Measurements from ENCODE around the gene SARM1.
"Not testable (repeated sequence)": the region's sequence is repeated elsewhere in the genome, so short reads cannot be mapped to it uniquely, and the experiment has no call there.

SARM1 gene

DNA sequence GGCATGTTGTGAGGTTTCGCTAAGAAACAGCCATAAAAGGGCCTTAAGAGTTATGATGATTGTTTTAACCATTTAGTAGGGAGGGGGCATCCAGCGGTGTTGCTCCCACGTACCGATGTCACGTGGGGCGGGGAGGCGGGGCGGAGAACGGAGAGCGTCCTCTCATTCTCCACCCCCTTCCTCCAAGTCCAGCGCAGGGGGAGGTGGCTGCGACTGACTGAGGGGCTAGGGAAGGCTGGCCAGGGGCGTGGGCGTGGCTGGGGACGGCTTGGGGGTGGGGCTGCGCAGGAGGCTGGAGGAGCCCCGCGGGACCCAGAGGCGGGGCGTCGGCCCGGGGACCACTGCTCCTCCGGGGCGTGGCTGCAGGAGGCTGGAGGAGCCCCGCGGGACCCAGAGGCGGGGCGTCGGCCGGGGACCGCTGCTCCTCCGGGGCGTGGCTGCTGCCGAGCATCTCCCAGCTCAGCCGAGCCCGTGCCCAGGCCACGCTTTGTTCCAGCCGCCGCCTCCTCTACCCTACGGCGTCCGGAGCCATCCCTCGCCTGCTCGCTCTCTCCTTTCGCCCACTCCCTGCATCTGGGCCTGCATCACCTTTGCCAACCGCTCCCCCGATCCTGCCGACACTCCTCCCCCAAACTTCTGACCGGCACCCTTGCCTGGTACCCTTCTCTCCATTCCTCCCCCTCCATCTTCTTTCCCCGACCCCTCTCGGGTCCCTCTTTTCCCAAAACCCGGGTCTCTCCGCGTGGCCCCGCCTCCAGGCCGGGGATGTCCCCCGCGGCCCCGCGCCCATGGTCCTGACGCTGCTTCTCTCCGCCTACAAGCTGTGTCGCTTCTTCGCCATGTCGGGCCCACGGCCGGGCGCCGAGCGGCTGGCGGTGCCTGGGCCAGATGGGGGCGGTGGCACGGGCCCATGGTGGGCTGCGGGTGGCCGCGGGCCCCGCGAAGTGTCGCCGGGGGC, at the start of gene SARM1:
Gene SARM1 (plus strand): TSS at position 450 of the 958 bp plus-strand sequence. CDS start 339 bp downstream, at position 789.
- DNase-seq (ENCODE audit: low read depth) = peak; percentile 94

DNA sequence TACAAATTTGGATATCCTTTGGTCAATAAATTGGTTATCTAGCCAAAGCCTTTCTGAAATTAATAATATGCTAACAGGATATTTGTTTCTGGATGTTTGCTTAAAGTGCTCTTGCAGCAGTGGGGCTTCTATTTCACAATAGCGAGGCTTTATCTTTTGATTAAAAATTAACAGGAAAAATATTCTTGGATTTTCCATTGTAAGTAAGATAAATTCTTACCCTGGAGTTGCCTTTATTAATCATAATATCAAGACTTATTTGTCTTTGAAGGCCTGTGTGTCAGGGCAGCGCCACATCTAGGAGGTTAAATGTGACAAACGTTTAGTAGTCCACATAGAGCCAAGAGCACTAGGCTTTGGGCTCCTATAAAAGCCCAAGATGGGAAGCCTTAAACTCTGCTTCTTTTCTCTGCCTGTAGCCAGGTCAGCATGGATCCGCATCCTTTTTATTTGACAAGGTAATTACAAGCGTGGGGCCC, 47.2 kb upstream of the SARM1 start:
- no peak for DNase-seq (ENCODE audit: low read depth)

DNA sequence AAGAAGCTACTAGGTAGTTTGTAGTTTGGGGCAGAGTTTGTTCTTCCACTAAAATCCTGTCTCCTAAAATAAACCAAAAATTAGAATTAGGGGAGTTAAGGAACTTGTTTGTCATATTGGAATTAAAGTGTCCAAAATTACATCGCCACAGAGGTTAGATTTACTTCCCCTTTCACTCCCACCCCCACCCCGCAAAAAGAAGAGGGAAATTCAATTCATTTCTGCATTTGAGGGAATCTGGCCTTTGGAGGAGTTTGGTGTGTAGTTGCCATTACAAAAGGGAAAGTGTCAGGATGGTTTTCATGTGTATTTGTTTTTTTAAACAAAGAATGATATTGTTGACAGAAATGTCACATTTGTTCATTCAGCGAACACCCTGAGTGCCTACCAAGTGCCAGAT, 46.7 kb upstream of the SARM1 start:
- no peak for DNase-seq (ENCODE audit: low read depth)

DNA sequence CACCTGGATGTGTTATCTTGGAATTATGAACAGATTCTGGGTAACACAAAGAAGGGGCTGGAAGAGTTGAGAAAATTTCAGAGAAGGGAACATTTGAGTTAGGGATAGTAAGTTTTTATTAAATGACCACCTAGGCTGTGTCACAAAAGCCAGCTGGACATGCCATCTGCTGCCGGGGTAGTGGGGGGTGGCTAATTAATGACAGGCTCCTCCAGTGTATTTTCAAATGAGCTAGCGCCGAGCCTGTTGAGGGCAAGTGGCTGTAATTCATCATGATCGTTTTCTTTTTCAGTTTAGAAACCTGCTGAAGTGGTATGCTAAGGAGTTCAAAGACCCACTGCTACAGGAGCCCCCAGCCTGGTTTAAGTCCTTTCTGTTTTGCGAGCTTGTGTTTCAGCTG, 46.3 kb upstream of the SARM1 start:
- no peak for DNase-seq (ENCODE audit: low read depth)

DNA sequence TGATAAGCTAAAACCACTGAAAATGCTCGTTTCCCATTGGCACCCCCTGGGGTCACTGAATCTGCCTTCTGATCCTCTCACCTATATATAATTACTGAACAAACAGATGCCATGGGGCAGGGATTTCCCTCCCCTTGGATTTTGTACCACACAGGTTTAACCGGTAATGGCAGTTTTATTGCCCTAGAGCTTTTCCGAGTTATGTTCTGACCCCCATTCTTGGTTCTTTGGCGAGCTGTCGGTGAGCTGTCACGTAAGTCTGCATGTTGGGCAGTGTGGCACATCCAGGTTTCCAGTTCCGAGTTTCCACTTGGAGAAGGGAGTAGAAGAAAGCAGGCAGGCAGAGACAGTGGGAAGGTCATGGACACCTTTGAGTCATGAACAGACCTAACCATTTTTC, 45.4 kb upstream of the SARM1 start:
- DNase-seq (ENCODE audit: low read depth) = no peak

DNA sequence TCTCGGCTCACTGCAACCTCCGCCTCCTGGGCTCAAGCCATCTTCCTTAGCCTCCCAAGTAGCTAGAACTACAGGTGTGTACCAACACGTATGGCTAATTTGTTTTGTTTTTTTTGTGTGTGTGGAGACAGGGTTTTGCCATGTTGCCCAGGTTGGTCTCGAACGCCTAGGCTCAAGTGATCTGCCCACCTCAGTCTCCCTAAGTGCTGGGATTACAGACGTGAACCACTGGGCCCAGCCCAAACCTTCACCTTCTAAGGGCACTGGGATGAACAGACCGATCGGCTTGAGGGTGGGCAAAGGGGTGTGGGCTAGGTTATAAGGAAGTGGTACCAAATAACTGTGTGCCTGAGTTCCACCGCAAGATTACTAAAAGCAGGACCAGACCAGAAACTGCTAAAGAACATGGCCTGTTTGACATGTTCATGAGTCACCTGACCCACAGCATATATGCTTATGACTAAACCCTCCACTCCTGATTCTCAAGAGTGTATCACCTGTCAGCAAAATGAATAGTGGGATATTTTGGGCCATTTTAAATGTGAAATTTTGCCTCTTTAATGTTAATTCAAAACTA, 44.4 kb upstream of the SARM1 start:
- DNase-seq (ENCODE audit: low read depth) = peak; percentile 59

DNA sequence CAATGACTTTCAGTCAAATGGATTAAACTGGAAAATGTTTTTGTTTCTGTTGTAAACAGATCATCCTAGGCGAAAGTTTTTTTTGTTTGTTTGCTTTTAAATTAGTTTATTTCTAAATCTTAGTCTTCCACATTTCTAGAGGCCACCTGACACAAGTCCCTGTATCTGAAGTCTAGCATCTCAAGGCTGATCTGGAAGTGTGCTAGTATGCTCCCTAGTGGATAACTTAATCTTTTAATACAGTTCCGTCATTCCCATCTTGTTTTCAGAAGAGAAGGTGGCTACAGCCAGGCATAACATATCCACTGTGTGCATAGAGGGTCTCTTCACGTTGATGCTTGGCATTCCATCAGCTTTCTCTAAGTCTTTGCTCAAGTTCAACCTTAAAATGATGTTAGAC, 43.8 kb upstream of the SARM1 start:
- DNase-seq (ENCODE audit: low read depth) = peak; percentile 38

DNA sequence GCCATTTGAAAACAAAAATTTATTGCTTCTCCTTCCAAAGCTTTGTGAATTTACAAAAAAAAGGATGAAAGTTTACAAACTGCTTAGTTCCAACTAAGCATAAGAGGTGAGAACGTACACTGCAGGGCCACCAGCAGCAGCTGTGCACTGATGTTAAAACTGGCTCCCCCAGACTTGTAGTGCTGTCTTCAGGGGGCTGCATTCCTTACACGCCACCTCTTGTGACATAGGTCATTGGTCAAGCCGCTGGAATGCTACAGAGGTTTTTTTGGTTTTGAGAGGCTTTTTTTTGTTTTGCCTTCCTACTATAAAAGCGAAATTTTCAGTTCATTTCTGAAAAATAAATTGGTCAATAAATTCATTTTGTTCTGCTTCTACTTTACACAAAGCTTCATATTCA, 43.2 kb upstream of the SARM1 start:
- no peak for DNase-seq (ENCODE audit: low read depth)

DNA sequence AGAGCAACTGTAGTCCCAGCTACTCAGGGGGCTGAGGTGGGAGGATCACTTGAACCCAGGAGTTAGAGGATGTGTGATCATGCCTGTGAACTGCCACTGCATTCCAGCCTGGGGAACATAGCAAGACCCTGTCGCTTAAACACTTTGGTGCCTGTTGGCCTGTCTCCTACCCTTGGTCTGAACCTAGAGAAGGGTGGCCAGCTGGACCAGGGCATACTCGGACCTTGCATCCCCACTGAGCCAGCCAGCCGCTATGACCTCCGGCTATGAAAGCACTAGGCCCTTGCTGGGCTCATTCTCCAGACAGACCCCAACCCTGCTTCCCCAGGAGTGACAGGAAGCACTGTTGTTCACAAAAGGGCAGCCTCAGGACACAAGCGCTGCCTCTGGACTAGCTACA, 40.8 kb upstream of the SARM1 start:
- DNase-seq (ENCODE audit: low read depth) = no peak

DNA sequence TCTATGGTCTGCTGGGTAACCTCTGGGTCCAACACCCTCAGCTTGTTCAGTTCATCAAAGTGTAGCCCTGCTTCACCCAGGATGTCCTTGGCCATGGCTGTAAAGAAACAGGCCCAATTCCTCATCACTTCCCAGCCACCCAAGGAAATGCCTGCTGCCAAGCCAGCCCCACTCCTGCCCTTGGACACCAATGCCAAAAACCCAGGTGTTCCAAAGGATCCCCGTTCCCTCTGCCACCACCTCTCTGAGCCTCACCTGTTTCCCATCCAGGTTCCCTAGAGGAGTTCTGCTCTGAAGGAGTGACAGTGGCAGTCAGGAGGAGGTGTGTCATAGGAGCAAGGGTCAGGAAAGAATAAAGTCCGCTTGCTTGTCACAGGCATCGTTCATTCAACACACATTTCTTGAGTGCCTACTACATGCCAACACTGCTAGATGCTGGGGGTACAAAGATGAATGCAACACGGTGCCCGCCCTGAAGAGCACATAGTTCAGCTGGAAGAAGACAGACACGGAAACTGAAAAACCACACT, 39.5 kb upstream of the SARM1 start:
- DNase-seq (ENCODE audit: low read depth) = no peak

DNA sequence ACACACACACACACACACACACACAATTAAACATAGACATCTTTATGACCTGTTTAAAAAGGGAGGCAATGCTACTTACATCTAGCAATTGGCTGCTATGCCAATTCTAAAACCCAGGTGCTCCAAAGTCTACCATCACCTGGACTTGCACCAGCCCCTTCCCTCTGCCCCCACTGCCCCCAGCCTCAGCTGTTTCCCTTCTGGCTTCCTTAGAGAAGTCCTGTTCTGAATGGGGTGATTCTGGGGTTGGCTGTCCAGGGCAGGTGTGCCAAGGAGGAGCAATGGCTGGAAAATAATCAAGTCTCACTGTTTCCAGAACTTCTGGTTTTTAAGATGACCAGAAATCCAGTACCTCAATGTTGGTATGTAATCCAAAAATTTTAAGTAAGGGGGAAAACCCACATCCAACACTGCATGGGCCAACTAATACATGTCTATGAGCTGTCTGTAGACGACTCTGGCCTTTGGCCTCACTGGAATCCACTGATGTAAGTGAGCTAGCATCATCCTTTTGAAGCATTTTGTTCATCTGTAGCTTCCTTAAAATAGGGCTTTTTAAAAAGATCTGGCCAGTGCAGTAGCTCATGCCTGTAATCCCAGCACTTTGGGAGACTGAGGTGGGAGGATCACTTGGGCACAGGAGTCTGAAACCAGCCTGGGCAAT, 38.3 kb upstream of the SARM1 start:
- DNase-seq (ENCODE audit: low read depth) = no peak

DNA sequence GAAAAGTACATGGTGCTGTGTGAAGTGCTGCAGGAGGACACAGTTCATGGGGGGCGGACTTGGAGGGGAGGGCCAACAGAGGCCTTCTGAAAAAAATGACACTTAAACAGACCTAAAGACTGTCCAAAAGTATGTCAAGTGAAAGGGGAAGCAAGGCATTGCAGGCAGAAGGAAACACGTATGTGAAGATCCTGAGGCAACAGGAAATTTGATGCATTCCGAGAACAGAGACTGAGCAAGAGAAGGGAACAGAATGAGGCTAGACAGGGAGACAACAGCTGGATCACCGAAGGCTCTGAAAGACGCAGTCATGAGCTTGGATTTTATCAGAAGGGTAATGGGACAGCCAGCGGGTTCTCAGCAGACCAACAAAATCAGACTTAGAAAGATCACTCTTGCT, 37.3 kb upstream of the SARM1 start:
- no peak for DNase-seq (ENCODE audit: low read depth)

DNA sequence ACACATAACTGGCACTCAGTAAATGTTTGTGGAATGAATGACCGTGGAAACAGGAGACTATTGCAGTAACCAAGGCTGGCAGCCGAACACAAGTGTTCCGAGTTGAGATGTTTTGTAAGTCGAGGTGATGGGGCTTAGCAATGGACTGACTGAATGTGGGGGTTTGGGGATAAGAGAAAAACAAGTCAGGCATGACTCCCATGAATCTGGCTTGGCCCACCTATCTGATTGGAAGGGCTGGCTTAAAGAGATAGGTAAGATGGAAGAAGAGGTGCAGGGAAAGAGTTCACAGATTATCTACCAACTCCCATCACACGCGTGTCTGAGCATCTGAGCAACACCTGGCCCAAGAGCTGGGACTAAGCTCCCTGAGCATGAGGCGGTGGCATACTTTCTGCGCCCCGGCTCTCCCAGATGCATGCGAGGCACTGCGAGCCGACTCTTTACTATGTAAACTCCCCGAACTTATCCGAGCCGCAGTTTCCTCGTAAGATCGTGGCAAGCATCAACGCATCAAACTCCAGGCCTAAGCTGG, 36.8 kb upstream of the SARM1 start:
- DNase-seq (ENCODE audit: low read depth) = peak; percentile 50

DNA sequence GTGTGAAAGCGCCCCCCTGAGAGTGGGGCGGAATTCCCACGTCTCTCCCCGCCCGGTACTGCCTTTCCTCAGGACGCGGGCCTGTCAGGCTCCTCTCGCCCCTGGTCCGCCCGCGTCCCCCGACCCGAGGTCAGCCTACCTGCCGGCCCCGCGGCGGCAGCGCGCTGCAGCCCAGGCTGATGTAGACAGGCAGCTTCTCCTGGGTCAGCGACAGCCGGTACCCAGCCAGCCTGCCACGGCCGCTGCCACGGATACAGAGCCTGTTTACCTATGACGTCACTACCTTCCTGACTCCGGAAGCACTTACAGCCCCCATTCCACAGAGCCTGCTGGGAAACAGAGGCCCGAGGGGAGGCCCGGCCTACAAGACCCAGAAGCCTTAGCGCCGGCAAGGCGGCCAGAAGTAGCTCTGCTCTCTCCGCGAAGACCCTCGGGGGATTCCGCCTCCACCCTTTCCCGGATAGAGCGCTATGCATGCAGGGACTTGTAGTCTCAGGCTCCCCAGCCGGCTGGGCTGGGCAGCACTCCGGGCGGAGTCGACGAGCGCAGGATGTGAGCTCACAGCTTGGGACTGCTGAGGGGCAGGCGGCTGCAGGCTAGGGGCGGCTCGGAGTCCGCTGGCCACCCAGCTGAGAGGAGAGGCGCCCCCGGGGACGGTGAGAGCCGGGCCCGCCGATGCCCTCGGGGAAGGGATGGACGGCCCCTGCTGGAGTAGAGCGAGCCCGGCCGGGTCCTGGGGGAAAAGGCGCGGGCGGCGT, 36.1 kb upstream of the SARM1 start, which contains the start of the genes IFT20 and TNFAIP1:
Gene IFT20 (minus strand): TSS at position 272 of the 758 bp plus-strand sequence. CDS start 3,487 bp downstream, outside the sequence.
Gene TNFAIP1 (plus strand): TSS at position 561 of the 758 bp plus-strand sequence. CDS start 3,761 bp downstream, outside the sequence.
- peak; percentile 100 for DNase-seq (ENCODE audit: low read depth)

DNA sequence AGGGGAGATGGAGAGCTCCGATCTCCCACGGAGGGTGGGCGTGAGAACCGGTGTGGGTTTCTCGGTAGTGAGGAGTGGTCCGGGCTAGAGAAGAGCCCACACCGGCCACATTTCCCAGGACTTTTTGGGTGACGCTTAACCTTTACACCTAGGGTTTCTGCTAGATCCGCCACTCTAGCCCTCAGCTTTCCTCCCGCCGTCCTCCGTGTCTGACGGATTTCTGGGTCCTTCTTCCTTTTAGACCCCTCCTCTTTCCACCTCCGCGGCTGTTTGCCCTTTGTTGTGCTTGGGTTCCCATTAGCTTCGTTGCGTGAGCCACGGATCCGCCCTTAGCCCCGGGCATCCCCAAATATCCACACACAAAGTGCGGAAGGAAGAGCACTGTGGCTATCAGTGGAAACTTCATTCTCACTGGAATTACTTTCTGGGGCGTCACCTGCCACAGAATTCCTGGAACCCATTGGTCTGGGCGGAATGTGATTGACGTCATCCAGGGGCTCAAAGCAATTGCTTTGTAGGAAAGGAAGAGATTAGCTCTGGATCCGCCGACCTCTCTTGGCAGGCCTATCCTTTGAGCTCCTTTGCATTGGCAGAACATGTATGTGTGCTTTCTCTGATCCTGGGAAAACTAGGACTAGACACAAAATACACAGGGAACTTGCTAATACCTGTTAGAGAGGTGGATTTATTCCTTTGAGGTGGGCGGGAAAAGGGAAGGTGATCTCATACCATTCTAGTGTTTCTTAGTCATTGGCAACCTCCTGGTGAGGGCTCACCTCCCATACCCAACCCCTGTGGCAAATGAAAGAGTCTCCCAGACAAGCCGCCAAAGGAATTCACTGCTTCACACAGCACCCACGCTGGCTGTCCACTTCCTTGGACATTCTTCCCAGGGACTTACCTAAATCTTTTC, 35.3 kb upstream of the SARM1 start:
- peak; percentile 93 for DNase-seq (ENCODE audit: low read depth)

DNA sequence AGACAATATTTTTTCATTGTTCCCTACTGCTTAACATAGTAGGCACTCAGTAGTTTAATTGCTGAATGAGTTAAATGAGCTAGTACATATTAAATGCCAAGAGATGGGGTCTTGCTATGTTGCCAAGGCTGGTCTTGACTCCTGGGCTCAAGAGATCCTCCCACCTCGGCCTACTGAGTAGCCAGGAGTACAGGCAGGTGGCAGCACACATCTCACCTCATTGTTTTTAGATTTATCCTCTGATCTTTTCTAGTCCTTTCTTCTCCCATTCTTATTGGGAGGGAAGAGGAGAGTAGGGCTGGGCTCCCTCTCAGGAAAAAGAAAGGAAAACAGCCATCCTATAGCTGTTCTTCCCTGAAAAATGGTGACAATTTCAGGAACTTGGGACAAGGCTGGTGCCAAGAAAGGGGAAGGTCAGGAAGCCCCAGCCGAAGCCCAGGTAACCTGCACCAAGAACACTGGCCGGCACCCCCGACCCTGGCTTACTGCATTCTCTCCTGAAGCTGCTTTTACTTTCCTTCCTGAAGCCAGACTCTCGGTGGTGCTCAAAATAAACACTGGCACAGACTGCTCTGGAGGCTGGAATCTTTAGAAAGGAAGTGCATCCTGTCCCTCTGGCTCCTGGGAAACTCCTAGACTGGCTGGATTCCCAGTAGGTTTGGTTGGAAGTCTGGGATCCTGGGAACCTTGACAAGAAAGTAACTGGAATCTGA, 33.3 kb upstream of the SARM1 start:
- peak; percentile 75 for DNase-seq (ENCODE audit: low read depth)

DNA sequence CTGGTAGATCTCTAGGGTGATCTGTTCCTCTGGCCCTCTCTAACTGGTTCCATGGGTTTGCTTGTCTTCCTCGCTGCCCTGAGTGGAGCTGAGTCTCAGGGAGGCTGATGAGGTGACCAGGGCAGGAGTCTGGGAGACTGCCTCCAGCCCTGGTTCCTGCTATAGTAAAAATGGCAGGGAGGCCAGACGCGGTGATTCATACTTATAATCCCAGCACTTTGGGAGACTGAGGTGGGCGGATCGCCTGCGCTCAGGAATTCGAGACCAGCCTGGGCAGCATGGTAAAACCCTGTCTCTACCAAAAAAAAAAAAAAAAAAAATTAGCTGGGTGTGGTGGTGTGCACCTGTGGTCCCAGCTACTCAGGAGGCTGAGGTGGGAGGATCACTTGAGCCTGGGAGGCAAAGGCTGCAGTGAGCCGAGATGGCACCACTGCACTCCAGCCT, 32.7 kb upstream of the SARM1 start:
- not testable (repeated sequence) for DNase-seq (ENCODE audit: low read depth)

DNA sequence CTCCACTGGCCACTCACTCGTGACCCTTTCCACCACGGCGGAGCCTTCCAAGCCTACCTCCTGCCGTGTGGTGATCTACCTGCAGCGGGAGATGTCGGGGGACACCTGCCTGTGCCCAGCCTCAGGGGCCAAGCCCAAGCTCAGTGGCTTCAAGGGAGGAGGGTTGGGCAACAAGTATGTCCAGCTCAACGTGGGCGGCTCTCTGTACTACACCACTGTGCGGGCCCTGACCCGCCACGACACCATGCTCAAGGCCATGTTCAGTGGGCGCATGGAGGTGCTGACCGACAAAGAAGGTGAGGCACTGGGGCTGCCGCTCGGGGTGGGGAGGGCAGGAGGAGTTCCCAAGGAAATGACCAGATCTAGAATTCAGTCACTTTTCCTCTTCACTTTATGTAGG, 32.1 kb upstream of the SARM1 start:
- no peak for DNase-seq (ENCODE audit: low read depth)

DNA sequence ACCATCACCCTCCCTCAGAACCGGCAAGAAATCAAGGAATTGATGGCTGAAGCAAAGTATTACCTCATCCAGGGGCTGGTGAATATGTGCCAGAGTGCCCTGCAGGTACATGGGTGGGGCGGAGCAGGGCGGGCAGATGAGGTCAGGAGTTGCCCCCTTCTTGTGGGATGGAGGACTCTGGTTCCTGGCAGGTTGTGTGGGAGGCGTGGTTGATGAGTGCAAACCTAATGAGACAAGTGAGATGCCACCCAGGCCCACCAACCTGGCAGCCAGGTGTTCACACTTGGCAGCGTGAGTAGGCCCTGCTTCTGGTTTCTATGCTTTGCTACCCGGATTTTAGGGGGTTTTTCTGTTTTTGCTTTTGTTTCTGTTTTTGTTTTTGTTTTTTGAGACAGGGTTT, 31.1 kb upstream of the SARM1 start:
- DNase-seq (ENCODE audit: low read depth) = no peak
